Raji (cell line): ENCODE measurements around the gene KIF16B.

Experiments used
- POLR2A ChIP-seq: IDR thresholded peaks from 2 replicates; pipeline ENCODE4 v1.6.1; 2011; ENCODE audit warnings: low read depth, low read length, control low read depth; ENCODE audit not compliant: insufficient read depth

Gene KIF16B

DNA sequence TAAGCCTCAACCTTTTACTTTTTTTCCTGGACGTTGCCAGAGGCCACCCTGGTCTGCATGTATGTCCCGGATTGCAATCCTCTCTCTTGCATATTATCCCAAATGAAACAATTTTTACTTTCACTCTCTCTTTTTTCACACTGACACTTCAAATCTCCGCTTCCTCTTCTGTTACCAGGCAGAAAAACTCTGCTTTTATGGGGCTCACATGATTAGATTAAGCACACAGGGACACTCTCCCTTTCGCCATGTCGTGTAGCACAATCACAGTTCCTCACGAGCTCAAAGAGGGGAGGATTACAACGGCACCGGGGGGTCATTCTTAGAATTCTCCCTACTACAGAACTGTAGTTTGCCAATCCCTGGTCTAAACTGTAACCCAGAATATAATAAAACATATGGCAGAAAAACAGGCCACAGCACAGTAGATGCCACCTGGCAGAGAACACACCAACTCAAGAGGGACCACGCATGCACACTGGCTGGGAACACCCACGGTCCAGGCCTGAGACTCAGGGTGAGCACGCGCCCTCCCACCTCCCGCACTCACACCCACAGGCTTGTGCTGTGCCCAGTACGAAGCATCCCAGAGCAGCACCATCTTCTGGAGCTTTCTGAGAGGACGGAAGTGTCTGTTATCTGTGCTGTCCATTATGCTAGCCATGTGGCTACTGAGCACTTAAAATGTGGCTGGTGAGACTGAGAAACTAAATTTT lies 288.7 kb downstream of the KIF16B start:
- no peak for TF ChIP-seq POLR2A

- TF ChIP-seq POLR2A: no peak
These were observed 289.3 kb downstream of the KIF16B start for GRCh38 chr20:16283978-16284377.

DNA sequence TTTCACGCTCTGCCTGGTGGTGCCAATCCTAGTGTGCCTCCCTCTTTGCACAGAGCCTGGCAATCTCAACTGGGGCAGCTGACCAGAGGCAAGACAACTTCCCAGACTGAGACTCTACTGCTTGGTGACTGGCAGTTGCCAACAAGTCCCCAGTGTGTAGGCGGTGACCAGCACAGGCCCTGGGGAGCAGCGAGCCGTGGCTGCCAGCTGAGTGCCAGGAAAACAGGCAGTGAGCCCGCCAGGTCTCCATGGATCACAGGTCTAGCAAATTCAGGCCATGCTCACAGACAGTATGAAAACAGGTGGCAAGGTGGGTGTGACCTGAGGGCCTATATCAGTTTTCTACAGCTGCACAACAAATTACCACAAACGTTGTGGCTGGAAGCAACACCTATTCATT lies 289.9 kb downstream of the KIF16B start:
- TF ChIP-seq POLR2A: no peak

GRCh38 chr20:16280219-16280618 lies 293.0 kb downstream of the KIF16B start:
- no peak for TF ChIP-seq POLR2A

GRCh38 chr20:16279320-16279719 lies 293.9 kb downstream of the KIF16B start:
- TF ChIP-seq POLR2A: no peak

GRCh38 chr20:16273812-16274555 lies 299.3 kb downstream of the KIF16B start:
- TF ChIP-seq POLR2A: no peak

GRCh38 chr20:16272780-16273360 lies 300.4 kb downstream of the KIF16B start:
- no peak for TF ChIP-seq POLR2A

- no peak for TF ChIP-seq POLR2A
These were observed 301.8 kb downstream of the KIF16B start for GRCh38 chr20:16271450-16271849.

DNA sequence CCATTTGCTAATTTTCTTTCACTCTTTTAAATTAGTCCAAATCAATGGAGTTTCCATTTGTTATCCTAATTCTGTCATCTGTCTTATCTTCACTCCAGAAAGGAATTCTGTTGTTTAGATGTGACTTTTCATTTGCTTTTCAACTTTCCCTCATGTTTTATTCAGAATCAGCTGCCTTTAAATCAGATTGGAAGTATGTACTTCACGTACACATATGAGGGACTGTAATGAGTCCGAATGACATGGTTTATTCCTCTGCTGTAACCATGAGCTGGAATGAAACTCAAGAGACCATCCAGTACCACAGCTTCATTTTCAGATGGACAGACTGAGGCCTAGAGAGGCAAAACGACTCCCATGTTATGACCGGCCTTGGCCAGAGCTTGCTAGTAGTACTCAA lies 302.3 kb downstream of the KIF16B start:
- TF ChIP-seq POLR2A: no peak

DNA sequence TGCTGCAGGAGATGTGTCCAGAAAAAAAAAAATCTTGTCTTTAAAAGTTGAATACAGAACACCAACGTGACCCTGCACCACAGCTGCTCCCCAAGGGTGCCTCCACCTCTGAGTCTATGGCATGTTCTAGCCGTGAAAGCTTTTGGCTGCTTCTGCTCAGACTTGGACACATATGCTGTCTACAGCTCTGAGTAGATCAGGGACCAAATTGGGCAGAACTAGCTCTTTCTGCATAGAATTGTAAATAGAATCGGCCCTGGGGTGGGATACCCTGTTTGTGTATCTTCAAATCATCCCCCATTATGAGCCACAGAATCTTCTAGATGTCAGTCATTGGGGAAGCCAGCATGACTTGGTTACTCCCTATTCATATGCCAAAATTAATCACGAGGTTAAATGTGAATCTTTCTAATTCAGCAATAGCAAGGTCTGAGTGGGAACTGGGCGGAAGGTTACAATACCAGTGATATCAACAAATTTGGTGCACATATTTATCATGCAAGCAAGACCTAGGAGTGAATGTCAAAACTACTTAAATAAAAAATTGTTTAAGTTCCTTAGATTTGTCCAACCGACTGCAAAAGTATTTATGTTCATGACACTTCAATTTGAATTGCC lies 302.8 kb downstream of the KIF16B start:
- no peak for TF ChIP-seq POLR2A

DNA sequence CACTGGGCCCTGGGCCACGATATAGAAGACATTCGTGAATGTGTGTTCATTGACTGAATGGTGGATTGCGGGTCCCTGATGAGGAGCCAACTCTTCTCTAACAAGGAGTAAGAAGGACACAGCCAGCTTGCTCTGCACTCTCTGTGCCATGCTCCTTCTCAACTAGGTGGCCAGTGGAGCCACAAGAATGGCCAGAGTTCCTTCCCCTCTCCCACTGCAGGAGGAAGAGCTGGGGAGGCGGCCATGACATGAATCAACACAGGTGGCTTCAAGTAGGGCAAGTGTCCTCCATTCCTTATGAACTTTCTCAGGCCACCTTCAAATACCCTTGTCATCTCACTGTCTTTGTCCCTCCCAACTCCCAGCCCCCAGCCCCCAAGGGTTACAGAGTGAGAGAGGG lies 305.7 kb downstream of the KIF16B start:
- TF ChIP-seq POLR2A: no peak

DNA sequence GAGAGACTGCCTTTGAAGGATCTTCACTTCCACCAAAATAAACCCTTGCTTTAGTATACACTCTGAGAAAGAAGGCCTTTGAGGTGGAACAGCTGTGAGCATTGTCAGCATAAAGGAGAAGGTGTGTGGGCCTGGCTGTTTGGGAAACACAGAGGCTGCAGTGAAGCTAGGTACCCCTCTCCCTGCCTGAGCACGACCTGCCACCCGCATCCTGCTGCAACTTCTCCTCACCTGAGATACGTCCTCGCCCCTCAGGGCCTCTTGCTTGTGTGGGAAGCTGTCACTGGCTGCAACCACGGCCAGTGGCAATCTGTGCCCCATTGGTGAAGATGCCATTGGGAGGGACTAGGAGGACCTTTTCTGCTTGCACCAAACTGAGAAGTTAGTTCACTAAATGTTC lies 307.9 kb downstream of the KIF16B start:
- no peak for TF ChIP-seq POLR2A

- no peak for TF ChIP-seq POLR2A
These were observed 309.7 kb downstream of the KIF16B start for GRCh38 chr20:16263582-16263981.

- no peak for TF ChIP-seq POLR2A
These were observed 310.7 kb downstream of the KIF16B start for GRCh38 chr20:16262594-16262993.

GRCh38 chr20:16261733-16262273 lies 311.4 kb downstream of the KIF16B start:
- TF ChIP-seq POLR2A: no peak
